ENCODE results near the gene KCNQ1.

KCNQ1 gene

GRCh38 chr11:2443881-2444820 lies 657 bp upstream of the KCNQ1 start, which contains the start of gene TRPM5:
Gene TRPM5 (minus strand): TSS chr11:2444514. CDS start chr11:2423036, 21,478 bp downstream.
- no peak for DNase-seq (ENCODE audit: low read depth)

GRCh38 chr11:2445746-2446551 lies 1.1 kb downstream of the KCNQ1 start:
- no peak for DNase-seq (ENCODE audit: low read depth)

- no peak for DNase-seq (ENCODE audit: low read depth)
Observed at GRCh38 chr11:2446590-2447252, 1.9 kb downstream of the KCNQ1 start.

DNA sequence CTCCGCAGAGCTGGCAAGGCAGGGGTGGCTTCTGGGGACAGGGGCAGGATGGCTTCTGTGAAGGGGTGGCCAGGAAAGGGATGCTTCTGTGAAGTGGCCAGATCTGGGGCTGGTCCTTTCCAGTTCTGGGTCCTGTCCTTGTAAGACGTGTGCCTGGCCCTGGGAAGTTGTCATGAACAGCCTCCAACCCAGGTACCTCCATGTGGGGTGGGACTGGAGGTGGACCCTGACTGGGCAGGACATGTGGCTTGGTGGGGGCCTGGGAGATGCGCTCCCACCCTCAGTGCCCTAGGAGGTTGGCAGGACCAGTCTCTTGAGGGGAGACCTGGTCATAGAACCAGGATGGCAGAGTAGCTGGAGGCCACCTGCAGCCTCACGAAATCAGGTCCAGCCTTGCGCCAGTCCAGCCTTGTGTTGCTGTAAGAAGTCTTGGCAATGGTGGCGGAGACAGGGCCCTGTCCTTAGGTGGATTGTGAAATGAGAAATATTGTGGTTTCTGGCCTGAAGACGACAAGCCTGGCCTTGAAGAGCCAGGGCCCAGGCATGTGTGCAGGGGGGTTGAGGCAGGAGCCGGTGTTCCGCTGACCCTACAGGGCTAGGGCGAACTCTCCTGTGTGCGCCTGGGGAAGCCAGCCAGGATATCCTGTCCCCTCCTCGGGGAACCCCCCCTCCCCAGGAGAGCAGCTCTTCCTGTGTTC lies 2.6 kb downstream of the KCNQ1 start:
- no peak for DNase-seq (ENCODE audit: low read depth)

GRCh38 chr11:2447951-2448650 lies 3.3 kb downstream of the KCNQ1 start:
- DNase-seq (ENCODE audit: low read depth), result no peak

GRCh38 chr11:2448661-2449547 lies 4.1 kb downstream of the KCNQ1 start:
- DNase-seq (ENCODE audit: low read depth), result no peak

GRCh38 chr11:2449548-2450320 lies 4.9 kb downstream of the KCNQ1 start:
- no peak for DNase-seq (ENCODE audit: low read depth)

DNA sequence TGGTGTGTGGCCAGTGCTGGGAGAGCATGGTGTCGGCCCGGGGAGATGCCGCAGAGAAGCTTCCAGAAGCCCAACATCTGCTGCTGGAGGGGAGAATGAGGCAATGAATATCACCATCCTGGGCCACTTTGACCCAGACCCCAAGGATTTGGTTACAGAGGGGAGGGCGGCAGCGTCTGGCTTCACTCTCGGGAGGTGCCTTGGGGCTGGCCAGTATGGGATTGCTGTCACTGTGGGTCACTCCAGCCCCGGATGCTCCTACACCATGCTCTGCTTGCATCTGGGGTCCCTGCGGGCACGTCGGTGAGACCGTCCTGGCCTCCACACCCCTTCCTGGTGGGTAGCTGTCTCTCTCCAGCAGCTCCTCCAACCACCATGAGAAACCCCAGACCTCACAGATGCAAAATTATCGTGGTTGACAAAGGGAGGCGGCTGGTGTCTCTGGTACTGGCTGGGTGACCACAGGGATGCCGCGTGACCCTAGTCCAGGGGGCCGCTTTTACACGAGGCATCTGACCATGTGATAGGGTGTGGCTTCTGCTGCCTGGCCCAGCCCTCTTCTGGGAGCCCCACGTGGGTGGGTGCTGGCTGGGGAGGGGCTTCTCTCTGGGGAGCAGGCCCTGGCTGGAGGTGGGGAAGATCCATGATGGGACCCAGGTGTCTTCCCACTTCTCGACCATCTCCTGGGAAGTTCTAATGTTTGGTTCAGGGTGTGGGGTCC lies 5.7 kb downstream of the KCNQ1 start:
- no peak for DNase-seq (ENCODE audit: low read depth)

- DNase-seq (ENCODE audit: low read depth), result no peak
Observed at GRCh38 chr11:2451336-2451735, 6.5 kb downstream of the KCNQ1 start.

- no peak for DNase-seq (ENCODE audit: low read depth)
Observed at GRCh38 chr11:2451916-2452315, 7.1 kb downstream of the KCNQ1 start.

DNA sequence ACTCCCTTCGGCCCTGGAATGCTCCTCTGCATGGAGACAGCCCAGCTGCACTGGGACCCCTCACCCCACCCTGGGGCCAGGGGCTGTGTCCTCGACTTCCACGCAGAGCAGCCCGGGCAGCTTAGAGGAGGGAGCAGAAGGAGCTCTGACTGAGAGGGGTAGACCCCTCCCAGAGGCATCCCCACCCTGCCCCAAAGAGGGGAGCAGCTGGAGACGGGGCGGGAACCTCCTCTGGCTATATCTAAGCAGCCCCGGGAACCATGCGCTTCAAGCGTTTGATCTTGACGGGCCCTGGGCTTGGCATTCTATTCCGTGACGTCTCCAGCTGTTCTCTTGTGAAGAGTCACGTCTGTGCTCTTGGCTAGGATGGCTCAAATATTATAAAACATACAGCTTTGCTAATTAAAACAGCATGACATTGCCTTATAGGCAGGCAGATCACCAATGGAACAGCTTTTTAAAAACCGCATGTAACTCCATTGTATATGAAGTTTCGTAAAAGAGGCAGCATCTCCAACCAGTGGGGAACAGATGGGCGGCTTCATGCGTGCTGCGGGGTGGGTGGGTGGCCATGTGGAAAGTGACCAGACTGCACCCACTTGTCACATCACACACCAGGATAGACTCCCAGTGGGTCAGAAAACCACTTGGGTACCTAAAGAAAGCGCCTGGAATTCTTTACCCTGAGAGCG lies 7.7 kb downstream of the KCNQ1 start:
- DNase-seq (ENCODE audit: low read depth), result no peak

GRCh38 chr11:2453436-2453835 lies 8.6 kb downstream of the KCNQ1 start:
- DNase-seq (ENCODE audit: low read depth), result no peak

DNA sequence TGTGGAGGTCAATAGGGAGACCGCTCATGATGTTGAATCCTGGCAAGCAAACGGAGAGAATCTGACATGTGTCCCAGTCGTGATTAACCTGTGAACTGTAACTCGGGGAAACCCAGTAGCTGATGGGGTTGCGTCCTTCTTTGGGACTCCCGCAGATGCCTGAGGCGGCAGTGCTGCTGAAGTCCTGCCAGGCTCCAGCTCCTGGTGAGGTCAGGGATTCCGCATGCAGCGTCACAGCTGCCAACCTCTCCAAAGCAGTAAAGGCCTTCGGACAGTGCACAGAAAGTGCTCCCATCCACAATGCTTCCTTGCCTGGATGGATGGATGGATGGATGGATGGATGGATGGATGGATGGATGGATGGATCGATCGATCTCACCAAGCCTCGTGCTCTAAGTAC lies 13.5 kb downstream of the KCNQ1 start:
- DNase-seq (ENCODE audit: low read depth), result no peak

DNA sequence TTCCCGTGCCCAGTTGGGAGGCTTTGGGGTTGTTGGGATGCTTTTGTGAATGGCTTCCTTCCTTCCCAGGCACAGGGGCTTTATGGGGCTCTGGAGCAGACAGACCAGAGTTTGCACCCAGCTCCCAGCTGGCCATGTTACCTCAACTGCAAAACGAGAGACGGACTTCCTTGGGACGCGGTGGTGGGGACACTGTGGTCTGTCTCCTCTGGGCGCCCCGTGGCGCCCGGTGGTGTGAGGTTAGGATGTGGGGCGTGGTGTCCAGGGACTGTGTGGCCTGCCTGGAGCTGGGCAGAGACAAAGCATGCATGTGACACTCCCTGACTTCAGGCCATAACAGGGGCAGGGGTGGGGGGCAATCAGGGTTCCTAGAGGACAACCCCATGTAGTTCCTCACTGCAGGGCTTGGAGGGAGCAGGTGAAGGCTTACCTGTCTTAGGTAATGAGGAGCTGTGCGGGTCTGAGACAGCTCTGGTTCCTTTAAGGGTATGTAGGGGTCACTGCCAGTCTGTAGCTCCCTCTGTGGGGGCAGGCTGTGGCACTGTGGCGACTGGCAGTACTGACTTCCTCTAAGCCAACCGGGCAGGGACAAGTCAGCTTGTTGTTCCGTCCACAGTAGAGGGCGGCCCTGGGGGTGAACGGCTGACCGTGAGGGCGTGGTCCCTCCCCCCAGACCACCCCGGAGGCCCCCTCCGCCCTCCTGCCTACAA lies 14.4 kb downstream of the KCNQ1 start:
- no peak for DNase-seq (ENCODE audit: low read depth)

GRCh38 chr11:2459796-2460531 lies 15.2 kb downstream of the KCNQ1 start:
- DNase-seq (ENCODE audit: low read depth), result no peak

DNA sequence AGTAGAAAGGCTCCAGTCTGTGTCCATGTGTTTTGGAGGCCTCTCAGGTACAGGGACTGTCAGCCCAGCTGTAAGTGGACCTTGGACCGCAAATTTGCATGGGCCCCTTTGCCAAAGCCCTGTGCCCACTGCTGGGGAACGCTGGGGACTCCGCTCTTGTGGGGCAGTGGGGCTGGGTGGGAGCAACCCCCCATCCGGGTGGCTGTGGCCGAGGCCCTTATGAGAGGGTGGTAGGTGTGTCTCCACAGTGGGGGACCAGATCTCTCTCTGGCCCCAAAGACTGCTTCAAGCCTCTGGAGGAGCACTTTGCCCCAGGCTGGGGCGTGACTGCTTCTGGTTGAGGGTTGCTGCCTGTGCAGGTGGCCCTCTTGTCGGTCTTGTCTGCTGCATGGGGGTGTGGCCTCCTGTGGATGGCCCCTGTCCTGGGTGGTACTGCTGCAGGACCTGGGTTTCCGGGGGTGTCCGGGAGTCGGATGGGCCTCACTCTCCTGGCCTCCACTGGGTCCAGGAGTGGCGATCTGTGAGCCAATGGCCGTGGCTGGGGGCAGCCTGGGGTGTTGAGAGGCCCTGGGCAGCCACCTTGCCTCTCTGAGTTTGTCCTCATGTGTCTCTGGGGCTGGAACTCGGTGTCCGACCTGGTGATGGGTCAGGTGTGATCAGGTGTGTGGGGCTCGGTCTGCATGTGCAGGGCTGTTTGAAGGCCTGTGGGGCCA lies 15.9 kb downstream of the KCNQ1 start:
- no peak for DNase-seq (ENCODE audit: low read depth)
